GM19193 (cell line): ENCODE data around the gene ST6GALNAC3.

Experiments
- POLR2A ChIP-seq: IDR thresholded peaks from 4 replicates; pipeline ENCODE4 v1.6.1; 2011; ENCODE audit not compliant: insufficient read depth, insufficient read length; ENCODE audit errors: extremely low read depth

ST6GALNAC3 gene

GRCh38 chr1:76254104-76255030 lies 179.8 kb downstream of the ST6GALNAC3 start:
- TF ChIP-seq POLR2A: no peak

- TF ChIP-seq POLR2A: no peak
Measured at GRCh38 chr1:76256289-76257223, 182.0 kb downstream of the ST6GALNAC3 start.

DNA sequence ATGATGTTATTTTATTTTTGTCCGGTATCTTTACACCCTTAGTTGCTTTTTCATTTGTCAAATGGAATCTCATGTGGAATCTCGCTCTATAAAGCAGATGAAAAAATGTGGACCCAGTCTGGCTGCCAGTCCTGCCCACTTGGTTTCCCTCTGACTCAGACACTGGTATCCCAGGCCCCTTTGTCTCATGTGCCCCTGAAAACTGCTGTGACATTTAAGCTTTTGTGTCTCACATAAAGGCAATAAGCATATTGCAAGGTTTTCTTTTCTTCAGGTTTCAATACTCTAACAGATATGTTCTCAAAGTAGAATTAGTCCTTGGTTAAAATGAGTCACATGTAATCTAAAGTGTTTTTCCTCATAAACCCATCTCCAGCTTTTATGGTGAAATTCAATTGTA lies 183.3 kb downstream of the ST6GALNAC3 start:
- TF ChIP-seq POLR2A: no peak

GRCh38 chr1:76259270-76259669 lies 184.7 kb downstream of the ST6GALNAC3 start:
- no peak for TF ChIP-seq POLR2A

GRCh38 chr1:76260279-76260678 lies 185.7 kb downstream of the ST6GALNAC3 start:
- TF ChIP-seq POLR2A: no peak

DNA sequence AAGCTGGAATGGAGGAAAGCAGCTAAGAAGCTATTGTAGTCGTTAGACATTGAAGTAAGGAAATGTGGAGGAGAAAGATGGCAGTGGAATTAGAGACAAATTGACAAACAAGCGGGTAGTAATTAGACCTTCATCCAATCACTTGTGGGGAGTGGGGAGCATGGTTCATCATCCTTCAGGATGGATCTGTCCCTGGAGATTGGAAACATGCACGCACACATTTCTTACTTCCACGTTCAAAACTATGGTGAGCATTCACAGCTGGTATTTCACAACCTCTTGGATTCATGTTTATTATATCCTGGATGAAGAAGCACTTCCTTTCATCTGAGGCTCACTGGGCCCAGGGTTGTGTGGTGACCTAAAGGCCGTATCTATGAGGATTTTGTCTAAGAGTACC lies 188.1 kb downstream of the ST6GALNAC3 start:
- TF ChIP-seq POLR2A: no peak

GRCh38 chr1:76264642-76265041 lies 190.1 kb downstream of the ST6GALNAC3 start:
- TF ChIP-seq POLR2A: no peak

DNA sequence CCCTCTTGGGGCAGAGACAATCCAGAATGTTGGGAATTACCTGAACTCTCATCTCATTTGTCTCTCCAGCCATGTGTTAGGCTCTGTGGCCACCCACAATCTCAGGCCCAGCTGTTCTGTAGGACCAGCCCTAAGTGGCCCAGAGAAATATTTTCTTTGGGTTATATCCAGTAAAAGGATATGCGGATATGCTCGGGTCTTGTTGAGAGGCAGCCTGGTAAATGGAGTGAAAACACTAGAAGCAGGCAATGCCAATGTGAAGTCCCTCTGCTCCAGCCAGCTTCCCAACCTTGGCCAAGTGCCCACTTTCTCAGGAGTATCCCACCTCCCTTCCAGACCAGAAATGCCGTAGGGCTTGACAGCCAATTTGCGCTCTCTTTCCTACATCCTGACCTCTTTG lies 192.2 kb downstream of the ST6GALNAC3 start:
- no peak for TF ChIP-seq POLR2A

- TF ChIP-seq POLR2A: no peak
Measured at GRCh38 chr1:76267631-76268030, 193.1 kb downstream of the ST6GALNAC3 start.

DNA sequence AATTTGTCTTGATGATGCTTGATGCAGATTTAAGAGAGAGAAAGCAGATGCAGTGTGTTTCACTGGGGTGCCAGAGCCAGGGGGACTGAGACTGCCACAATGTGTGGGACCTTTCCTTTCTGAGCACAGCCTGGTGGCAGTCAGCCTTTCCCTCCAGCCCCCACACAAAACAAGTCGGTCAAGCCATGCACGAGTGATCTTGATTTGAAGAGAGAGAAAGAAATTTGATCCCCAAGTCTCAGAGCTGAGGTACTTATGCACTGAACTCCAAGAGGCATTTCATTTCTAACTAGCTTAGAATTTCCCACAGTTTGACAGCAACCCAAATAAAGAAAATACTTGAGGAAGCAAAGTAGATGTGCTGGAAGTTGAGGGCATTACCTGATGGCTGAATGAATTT lies 193.8 kb downstream of the ST6GALNAC3 start:
- TF ChIP-seq POLR2A: no peak

- no peak for TF ChIP-seq POLR2A
Measured at GRCh38 chr1:76269155-76269554, 194.6 kb downstream of the ST6GALNAC3 start.

- no peak for TF ChIP-seq POLR2A
Measured at GRCh38 chr1:76274302-76274701, 199.8 kb downstream of the ST6GALNAC3 start.

DNA sequence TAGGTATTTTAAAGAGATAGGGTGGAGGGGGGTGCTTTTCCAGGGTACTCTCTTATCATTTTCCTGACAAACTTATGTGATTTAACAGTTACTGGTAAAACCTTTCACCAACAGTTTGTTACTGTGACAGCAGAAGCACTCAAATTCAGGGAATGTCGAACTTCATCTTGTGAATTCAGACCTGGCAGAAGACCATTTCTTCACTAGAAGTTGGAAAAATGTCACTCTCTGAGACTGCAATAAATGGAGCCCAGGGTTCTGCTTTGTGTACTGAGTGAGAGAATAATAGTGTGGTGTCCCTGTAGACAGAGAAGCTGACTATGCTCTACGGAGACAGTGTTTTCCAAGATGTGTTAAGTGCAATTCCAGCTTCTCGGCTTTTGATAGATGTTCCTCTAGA lies 200.2 kb downstream of the ST6GALNAC3 start:
- no peak for TF ChIP-seq POLR2A

DNA sequence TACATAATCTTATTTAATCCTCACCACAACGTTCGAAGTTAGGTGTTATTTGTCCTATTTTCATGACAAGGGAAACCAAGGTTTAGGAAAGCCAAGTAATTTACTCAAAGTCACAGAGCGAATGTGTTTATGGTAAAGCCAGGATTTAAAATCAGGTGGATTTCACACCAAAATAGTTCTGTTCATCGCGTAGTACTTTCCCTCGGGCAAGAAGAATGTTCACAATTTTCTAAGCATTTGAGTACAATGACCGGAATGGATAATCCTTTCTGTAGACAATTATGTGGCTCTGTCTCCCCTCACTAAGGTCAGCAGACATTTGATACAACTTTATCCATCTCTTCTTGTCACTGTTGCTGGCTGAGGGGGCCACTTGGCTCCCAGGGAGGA lies 204.2 kb downstream of the ST6GALNAC3 start:
- no peak for TF ChIP-seq POLR2A

DNA sequence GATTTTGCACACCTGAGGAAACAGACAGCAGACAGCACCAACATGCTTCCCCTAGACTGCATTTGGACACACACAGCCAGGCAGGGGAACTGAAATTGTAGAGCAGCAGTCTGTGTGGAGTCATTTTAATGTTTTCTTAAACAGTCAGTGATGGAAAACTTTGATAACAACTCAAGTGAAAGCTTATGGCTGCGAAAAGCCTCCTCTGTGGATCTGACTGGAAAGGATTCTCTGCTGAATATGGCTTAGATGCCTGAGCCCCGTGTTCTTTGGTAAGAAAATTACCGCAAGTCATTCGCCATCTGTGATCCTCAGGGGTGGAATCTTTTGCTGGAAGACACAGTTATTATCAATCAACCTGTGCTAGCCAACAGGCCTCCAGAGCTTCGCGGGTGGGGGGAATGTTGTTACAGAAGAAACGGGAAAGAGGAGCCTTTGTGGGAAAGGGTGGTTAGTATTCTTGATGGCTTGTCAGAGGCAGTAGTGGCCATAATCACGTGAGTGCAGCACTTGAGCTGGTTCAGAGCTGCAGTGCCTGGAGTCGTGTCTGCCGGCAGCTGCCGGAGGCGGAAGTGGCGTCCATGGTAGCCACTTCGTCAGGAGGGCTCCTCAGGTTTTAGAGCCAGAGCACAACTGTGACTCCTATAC lies 204.7 kb downstream of the ST6GALNAC3 start:
- TF ChIP-seq POLR2A: no peak
